Iris pigment epithelial cell (primary cell): Measurements from ENCODE around the gene ABLIM2.

Source experiments
- DNase-seq: peaks from one replicate; pipeline ENCODE4 v3.0.0-alpha.2; 2011; ENCODE audit warnings: low read depth

ABLIM2 gene

DNA sequence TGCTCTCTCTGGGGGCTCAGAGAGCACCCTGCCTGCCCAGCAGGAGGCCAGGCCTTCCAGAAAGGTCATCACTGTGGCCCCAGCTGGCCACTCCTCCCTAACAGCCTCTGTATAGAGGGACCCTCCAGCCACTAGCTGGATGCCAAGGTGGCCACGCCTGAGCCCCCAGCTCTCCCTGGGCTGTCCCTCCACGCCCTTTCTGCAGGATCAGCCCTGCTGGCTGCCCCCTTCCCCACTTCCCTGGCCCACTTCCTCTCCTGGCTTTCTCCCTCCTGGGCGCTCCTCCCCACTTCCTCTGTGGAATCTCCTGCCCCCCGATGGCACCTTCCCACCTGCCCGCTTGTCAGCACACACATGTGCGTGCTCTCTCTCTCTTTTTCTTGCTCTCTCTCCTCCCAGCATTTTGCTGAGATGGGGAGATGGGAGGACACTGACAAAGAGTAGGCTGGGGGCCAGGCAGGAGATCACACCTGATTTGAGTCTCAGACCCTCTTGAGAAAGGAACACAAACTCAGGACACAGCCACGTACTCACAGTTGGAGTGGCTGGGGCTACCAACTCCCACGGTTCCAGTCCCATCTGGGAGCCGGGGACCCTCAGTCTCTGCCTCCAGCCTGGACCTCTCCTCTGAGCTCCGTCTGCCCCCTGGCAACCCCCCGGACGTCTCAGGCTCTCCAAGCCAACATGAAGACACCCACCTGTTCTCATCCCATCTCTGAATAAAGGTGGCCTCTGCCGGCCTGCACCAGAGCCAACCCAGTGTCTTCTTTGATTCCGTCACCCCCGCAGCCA, 156.9 kb downstream of the ABLIM2 start:
- no peak for DNase-seq

DNA sequence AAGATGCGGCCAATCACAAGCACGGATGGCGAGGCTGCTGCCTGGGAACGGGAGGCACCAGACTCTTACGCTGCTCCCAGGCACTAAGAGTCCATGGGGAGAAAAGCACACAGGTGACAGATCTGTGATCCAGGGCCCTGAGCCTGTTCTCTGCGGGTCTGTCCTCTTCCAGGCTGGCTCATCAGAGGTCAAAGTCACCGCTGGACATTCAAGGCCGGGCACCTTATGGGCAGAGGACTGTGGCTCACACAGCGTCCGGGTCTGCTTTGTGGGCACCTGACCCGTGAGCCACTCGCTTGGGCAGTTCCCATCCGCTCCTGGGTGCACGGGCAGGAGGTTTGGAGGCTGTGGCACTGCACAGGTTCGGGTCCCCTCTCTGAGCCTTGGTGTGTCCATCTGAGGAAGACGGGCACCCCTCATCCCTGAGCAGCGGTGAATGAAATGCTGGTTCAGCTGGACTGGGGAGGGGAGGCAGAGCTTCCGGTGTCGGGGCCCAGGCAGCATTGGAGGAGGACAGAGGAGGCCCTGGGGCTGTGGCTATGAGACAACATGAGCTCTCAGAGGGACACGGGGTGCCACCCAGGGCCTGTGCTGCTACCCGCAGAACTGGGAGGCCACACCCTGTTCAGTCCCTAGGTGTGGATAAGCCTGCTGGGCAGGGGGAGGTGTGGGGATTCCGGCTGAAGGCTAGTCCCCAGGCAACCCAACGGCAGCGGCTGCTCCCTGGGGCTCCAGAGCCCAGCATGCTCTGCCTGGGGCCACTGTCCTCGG, 157.7 kb downstream of the ABLIM2 start:
- DNase-seq, result no peak

GRCh38 chr4:8000247-8000646, 158.4 kb downstream of the ABLIM2 start:
- DNase-seq, result no peak

GRCh38 chr4:7999695-8000094, 158.9 kb downstream of the ABLIM2 start:
- no peak for DNase-seq

GRCh38 chr4:7999279-7999678, 159.3 kb downstream of the ABLIM2 start:
- DNase-seq, result no peak

DNA sequence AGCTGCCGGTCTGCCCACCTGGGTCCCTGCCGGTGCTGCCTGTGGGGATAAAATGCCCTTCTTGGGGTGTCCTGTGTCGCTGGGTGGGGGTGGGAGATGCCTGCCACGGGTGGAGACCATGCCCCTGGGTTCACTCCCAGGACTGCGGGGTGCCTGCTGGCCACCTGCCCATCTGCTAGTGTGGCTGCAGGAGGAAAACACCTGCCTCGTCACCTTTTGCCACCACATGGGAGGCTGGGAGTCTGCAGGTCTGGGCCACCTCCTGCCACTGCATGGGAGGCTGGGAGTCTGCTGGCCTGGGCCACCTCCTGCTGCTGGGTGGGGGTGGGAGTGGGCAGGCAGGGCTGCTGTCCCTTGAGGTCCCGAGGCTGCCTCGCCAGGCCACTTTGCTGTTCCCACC, 160.2 kb downstream of the ABLIM2 start:
- no peak for DNase-seq

- no peak for DNase-seq
Measured at GRCh38 chr4:7995866-7996265, 162.7 kb downstream of the ABLIM2 start.

- DNase-seq, result no peak
Measured at GRCh38 chr4:7995135-7995534, 163.5 kb downstream of the ABLIM2 start.

DNA sequence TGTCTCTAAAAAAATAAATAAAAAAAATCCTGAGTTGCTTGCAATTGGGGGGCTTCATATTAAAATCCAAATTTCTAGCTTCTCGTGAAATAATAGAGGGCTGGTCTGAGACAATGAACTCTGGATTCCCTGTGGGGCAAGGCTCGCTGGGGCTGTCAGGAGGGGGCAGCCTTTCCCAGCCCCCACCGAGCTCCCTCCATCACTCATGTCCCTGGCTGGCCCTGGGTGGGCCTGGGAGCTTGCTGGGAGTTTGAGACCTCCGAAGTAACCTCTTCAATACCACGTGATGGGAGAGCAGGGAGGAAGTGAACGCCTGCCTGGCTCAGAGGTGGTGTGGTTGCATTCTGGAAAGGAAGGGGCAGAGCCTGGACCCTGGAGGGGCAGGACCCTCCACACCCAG, 164.9 kb downstream of the ABLIM2 start:
- no peak for DNase-seq

- no peak for DNase-seq
Measured at GRCh38 chr4:7992846-7993245, 165.8 kb downstream of the ABLIM2 start.

- DNase-seq, result no peak
Measured at GRCh38 chr4:7990807-7991459, 167.7 kb downstream of the ABLIM2 start.

DNA sequence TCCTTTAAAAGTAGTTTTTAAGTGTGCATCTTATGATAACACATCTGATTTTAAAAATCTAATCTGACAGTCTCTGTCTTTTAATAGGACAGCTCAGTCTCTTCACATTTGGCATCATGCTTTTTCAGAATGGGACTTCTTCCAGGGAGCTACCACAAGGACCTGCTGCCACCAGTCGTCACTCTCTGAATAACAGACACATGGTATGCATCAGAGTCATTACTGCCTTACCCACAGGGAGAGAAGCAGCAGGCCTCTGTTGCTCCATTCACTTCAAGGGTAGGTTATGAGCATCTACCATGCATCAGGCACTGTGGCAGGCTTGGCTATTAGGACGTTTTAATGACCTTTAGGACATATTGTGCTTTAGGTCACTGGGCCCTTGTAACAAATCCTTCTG, 169.0 kb downstream of the ABLIM2 start:
- no peak for DNase-seq

GRCh38 chr4:7988437-7988836, 170.2 kb downstream of the ABLIM2 start:
- DNase-seq, result peak; percentile 77

DNA sequence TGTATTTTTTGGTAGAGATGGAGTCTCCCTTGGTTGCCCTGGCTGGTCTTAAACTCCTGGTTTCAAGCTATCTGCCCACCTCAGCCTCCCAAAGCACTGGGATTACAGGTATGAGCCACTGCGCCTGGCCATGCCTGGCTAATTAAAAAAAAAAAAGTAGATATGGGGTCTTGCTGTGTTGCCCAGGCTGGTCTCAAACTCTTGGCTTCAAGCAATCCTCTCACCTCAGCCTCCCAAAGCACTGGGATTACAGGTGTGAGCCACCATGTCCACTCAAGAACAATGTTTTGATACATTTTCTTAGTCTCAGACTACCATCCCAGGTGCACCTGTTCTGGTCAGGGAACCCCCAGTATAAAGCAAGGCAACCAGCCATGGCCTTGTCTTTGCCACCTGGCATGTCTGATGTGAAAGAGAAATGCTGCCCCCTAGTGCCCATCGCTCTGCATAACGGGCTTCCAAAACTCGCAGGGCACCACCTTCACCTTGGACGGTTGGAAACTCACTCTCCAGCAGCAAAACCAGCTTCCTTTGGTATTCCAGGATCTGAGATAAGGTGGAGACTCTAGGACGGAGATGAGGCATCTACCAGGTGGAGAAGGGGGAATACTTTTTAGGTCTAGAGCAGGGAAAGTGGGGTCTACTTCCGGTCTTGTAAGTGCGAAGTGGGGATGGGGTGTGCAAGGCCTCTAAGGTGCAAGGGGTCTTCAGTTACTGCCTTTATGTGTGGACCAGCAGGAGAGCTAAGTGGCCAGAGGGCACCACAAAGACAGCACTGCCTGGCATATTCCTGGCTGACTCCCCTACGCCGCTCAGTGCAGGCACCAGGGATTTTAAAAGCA, 171.2 kb downstream of the ABLIM2 start:
- DNase-seq, result peak; percentile 66

DNA sequence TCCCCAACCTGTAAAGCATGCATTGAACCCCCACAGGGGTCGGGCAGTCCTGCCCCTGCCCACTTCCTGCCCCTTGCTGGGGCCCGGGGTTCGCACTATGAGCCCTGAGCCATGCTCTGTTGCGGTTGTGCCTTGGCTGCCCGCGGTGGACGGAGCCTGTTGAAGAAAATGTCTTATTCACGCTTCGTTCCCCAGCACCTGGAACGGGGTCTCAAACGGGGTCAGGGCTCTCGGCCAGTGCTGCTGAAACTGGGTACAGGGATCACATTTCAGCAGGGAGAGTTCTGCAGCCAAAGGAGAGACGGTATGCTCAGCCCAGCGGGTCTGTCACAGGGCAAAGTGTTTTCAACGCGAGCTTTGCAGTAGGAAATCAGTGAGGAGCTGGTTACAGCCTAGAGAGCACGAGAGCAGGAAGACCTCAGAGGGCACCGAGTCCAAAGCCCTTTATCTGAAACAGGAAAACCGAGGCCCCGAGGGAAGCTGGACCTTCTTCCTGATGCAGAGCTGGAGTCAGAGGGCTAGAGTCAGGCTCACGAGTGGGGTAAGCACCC, 172.6 kb downstream of the ABLIM2 start:
- peak; percentile 59 for DNase-seq

- no peak for DNase-seq
Measured at GRCh38 chr4:7985072-7985471, 173.5 kb downstream of the ABLIM2 start.

DNA sequence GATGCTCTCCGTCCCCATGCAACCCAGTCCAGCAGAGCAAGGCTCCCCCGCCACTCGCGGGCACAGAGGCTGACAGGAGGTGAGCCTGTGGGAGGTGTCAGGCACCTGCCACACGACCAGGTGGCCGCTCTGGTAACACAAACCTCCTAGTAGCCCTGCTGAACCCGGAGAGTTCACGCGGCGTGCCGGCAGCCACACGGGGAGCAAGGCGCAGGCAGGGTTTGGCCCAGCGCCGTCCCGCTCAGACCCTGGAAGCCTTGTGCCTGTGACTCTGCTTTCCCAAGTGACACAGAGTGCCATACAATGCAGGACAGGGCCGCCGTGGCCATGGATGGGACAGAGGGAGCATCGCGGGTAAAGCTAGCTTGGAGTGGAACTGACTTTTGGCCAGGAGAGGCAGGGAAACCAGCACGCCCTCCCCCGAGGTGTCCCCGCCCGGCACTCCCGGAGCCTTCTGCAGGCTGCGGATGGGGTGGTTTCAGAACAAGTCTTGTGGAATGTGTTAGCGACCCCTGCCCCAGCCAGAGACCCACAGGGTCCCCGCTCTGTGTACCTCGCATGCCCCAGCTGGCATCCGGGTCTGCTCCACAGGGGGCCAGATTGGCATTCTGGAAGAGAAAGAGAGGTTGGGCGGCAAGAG, 174.2 kb downstream of the ABLIM2 start:
- DNase-seq, result no peak

GRCh38 chr4:7983296-7983695, 175.3 kb downstream of the ABLIM2 start:
- DNase-seq, result no peak

- DNase-seq, result no peak
Measured at GRCh38 chr4:7981738-7982394, 176.7 kb downstream of the ABLIM2 start.

GRCh38 chr4:7980036-7980435, 178.6 kb downstream of the ABLIM2 start:
- no peak for DNase-seq

DNA sequence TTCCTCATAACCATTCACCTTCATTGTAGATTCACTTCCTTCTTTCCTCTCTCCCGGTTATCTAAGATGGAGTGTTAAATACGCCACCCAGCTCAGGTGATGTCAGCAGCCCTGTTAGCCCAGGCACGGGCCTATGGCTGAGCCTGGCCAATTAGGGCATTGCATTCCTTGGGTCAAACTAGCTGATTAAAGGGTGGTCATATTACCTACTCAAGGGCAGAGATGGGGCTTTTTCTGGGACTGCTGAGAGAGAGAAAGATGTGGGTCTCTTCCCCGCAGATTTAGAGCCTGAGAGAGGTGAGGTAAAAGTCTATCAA, 179.0 kb downstream of the ABLIM2 start:
- DNase-seq, result no peak
